ENCODE data around the gene PCDHGB3.

DNA sequence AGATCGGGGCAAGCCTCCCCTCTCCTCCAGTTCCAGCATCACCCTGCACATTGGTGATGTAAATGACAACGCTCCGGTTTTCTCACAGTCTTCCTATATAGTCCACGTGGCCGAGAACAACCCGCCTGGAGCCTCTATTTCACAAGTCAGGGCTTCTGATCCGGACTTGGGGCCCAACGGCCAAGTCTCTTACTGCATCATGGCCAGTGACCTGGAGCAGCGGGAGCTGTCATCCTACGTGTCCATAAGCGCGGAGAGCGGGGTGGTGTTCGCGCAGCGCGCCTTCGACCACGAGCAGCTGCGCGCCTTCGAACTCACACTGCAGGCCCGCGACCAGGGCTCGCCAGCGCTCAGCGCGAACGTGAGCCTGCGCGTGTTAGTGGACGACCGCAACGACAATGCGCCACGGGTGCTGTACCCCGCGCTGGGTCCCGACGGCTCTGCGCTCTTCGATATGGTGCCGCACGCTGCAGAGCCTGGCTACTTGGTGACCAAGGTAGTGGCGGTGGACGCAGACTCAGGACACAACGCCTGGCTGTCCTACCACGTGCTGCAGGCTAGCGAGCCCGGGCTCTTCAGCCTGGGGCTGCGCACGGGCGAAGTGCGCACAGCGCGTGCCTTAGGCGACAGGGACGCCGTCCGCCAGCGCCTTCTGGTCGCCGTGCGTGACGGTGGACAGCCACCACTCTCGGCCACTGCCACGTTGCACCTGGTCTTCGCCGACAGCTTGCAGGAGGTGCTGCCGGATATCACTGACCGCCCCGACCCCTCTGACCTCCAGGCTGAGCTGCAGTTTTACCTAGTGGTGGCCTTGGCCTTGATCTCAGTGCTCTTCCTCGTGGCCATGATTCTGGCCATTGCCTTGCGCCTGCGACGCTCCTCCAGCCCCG lies 19.4 kb downstream of the PCDHGB3 start:
- no peak for TF ChIP-seq SIN3A (IDR thresholded peaks at IDR 0.05; ENCODE audit: borderline replicate concordance in 2 of 2, control insufficient read depth in 1 of 2, low read depth in 2 of 2, low read length in 2 of 2)
- TF ChIP-seq STAT6 (CRISPR knock-in tag; IDR thresholded peaks at IDR 0.05) = no peak
- no peak for TF ChIP-seq CXXC5 (CRISPR knock-in tag; IDR thresholded peaks at IDR 0.05)
- no peak for TF ChIP-seq TAF1 (IDR thresholded peaks at IDR 0.05; ENCODE audit: control insufficient read depth, extremely low read depth, insufficient read depth, low read length, severe bottlenecking)
- TF ChIP-seq, protein P1, sequence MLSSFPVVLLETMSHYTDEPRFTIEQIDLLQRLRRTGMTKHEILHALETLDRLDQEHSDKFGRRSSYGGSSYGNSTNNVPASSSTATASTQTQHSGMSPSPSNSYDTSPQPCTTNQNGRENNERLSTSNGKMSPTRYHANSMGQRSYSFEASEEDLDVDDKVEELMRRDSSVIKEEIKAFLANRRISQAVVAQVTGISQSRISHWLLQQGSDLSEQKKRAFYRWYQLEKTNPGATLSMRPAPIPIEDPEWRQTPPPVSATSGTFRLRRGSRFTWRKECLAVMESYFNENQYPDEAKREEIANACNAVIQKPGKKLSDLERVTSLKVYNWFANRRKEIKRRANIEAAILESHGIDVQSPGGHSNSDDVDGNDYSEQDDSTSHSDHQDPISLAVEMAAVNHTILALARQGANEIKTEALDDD (IDR thresholded peaks at IDR 0.05) = no peak
- TF ChIP-seq PREB (CRISPR knock-in tag; IDR thresholded peaks at IDR 0.05) = no peak
- TF ChIP-seq BHLHE40 (IDR thresholded peaks at IDR 0.05; ENCODE audit: low read length) = no peak

Measured in K562 (cell line).